Nephron progenitor cell (in vitro differentiated cells): Measurements from ENCODE around the gene UIMC1.

Experiments used
- DNase-seq: peaks from one replicate; pipeline ENCODE4 v3.0.0; 2021
- H3K27ac Mint-ChIP-seq: 2 replicates; pipeline ENCODE4 v1.8.0; 2021; ENCODE audit warnings: mild to moderate bottlenecking, moderate library complexity, mixed read lengths
- H3K27me3 Mint-ChIP-seq: 2 replicates; pipeline ENCODE4 v1.8.0; 2021; ENCODE audit warnings: mild to moderate bottlenecking, low read depth, mixed read lengths; ENCODE audit not compliant: poor library complexity
- H3K36me3 Mint-ChIP-seq: 2 replicates; pipeline ENCODE4 v1.8.0; 2021; ENCODE audit warnings: low read depth, mixed read lengths
- H3K4me1 Mint-ChIP-seq: 2 replicates; pipeline ENCODE4 v1.8.0; 2021; ENCODE audit warnings: mixed read lengths
- H3K4me3 Mint-ChIP-seq: 2 replicates; pipeline ENCODE4 v1.8.0; 2021; ENCODE audit warnings: mild to moderate bottlenecking, moderate library complexity, mixed read lengths
- H3K9me3 Mint-ChIP-seq: 2 replicates; pipeline ENCODE4 v1.8.0; 2021; ENCODE audit warnings: mild to moderate bottlenecking, moderate library complexity, mixed read lengths
- CTCF ChIP-seq: fragments of 200-600 bp; sonication (generic); IDR thresholded peaks from 2 replicates; pipeline ENCODE4 v1.5.0; 2021; ENCODE audit warnings: antibody characterized with exemption

Gene UIMC1

GRCh38 chr5:176857216-176857893 is 149.2 kb downstream of the UIMC1 start:
- Mint-ChIP-seq H3K4me1 (peaks cover 25% of the 10 kb centered on the region), H3K27me3 (peaks cover 35% of the 10 kb centered on the region), H3K9me3 (no peaks in the 10 kb centered on the region), H3K36me3 (no peaks in the 10 kb centered on the region), H3K27ac (no peak overlapping the region), H3K4me3 (no peak overlapping the region)
- DNase-seq, result no peak
- TF ChIP-seq CTCF, result no peak

GRCh38 chr5:176856746-176857145 is 149.8 kb downstream of the UIMC1 start:
- Mint-ChIP-seq H3K4me1 (peaks cover 24% of the 10 kb centered on the region), H3K4me3 (no peak overlapping the region), H3K9me3 (no peaks in the 10 kb centered on the region), H3K27me3 (peaks cover 35% of the 10 kb centered on the region), H3K36me3 (no peaks in the 10 kb centered on the region), H3K27ac (no peak overlapping the region)
- no peak for DNase-seq
- TF ChIP-seq CTCF, result no peak

GRCh38 chr5:176855598-176855997 is 151.0 kb downstream of the UIMC1 start:
- DNase-seq, result no peak
- peaks cover 24% of the 10 kb centered on the region for H3K4me1 Mint-ChIP-seq
- TF ChIP-seq CTCF, result no peak
- H3K36me3 Mint-ChIP-seq, result no peaks in the 10 kb centered on the region
- H3K27me3 Mint-ChIP-seq, result peaks cover 38% of the 10 kb centered on the region
- no peak overlapping the region for H3K27ac Mint-ChIP-seq
- no peaks in the 10 kb centered on the region for H3K9me3 Mint-ChIP-seq
- H3K4me3 Mint-ChIP-seq, result no peak overlapping the region
